GM21526 (cell line): ENCODE results near the gene CATSPERD.
A peak's percentile ranks its signal among the peaks of the same experiment; 100 is the strongest.

Experiments
- ATAC-seq: cut with Tn5 transposase; IDR thresholded peaks from one replicate; pipeline ENCODE4 v1.9.1; 2021; ENCODE audit warnings: moderate library complexity; ENCODE audit not compliant: unreplicated experiment, low FRiP score

CATSPERD gene

DNA sequence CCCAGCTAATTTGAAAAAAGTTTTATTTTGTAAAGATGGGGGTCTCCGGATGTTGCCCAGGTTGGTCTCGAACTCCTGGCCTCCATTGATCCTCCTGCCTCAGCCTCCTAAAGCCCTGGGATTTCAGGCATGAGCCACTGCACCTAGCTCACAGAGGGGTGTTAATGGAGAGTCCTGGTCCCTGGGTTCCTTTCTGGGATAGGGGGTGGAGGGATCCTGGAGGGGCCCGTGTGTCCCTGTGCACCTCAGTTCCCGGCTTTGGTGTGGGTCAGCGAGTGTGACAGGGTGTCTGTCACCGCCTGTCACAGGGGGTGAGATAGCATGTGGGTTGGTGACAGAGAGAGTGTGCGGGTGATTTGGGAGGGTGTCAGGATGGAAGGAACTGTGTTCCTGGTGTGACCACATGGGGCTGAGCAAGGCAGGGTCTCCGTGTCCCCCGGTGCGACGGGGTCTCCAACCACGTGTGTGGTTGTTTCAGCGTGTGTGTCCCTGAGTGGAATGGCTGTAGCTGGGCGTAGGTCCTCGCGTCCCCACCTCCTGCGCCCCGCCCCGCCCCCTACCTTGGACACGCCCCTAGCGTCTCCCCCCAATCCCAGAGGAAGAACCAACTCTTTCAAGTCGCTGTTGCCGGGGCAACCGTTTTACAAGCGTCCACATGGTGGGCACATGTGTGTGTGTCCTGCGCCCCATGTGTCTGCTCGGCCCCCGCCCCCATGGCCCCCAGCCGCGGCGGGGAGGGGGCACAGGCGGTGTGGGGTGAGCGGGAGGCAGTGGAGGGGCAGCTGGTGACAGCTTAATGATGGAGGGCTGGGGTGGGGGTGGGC lies 81.6 kb downstream of the CATSPERD start:
- ATAC-seq: no peak

DNA sequence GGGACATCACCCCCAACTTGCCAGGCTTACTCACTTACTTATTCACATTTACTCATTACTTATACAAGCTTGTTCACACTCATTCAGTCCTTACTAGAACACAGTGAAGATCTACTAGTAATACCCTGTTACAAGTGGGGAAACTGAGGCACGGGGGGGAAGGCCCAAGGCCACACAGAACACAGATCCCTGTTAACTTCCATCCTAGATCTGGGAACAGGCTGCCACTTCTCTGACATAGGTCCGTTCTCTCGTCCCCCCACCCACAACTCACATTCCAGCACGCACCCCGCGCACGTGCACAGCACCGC lies 83.0 kb downstream of the CATSPERD start:
- no peak for ATAC-seq

DNA sequence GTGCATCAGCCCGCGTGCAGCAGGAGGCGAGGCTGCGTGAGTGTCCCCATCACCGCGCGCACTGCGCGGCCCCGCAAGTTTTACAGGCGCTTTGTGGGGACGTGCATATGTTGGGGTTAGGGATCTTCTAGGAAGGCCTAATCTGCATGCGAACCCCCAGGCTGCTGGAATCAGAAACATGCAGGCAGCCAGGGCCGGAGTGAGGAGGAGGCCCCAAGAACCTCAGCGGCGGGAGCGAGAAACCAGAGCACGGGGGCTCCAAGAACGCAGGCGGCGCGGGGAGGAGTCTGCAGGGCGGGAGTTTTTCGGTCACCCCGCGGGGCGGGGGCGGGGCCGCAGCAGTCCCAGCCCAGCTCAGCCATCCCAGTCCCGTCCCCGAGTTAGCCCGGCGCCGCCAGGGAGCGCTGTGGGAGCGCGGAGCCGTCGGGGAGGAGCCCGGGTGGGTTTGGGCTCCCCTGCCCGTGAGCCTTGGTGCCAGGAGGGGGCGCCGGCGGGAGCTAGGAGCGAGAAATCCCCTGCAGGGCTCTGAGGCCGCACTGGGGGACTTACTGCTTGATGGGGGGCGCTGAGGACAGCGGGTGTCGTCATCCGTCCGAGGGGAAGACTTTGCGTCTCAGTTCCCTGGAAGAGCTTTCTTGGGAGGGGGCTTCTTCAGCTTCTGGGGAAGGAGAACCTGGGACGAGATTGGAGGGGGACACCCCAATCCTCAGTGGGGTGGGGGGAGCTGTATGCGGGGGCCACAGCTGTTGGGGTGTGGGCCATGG lies 83.5 kb downstream of the CATSPERD start:
- peak; percentile 74 for ATAC-seq

DNA sequence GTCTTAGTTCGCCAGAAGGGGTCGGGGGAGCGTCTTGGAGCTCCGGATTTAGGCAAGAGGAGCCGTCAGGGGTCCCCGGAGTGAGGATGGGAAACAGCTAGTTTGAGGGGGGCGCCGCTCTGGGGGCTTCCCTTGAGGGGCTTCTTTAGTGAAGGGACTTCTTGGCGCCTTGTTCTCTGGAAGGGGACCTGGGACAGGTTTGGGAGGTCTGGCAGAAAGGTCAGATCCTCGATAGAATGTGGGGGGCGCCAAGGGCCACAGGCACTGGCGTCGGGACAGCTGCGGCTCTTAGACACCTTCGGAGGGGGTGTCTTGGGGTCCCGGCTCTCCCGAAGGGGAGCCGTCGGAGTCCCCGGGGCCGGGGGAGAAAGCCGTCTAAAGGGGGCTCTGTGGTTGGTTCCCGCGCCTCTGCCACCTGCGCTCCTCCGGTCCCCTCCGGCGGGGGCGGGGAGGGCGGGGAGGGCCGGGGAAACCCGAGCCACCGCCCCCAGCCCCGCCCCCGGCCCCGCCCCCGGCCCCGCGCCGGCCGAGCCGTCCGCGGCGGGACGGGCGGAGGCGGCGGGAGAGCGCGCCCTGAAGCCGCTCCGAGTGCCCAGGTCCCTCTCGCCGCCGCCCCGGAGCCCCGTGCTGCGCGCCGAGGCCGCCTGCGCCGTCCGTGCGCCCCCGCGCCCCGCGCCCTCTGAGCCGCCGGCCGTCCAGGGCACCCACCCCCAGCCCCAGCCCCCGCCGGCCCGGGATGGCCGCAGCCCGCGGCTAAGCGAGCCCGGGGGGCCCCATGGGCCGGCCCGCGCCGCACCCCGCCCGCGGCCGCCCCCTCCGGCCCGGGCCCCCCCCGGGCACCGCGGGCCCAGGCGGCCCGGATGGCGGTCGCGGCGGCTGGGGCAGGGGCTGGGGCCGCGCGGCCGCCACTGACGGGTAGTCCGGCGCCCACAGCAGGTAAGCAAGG lies 84.4 kb downstream of the CATSPERD start, which contains the start of gene NRTN:
TSS of gene NRTN (plus strand) at position 552 of the 946 bp plus-strand sequence. CDS start 19,099 bp downstream, outside the sequence.
- no peak for ATAC-seq

DNA sequence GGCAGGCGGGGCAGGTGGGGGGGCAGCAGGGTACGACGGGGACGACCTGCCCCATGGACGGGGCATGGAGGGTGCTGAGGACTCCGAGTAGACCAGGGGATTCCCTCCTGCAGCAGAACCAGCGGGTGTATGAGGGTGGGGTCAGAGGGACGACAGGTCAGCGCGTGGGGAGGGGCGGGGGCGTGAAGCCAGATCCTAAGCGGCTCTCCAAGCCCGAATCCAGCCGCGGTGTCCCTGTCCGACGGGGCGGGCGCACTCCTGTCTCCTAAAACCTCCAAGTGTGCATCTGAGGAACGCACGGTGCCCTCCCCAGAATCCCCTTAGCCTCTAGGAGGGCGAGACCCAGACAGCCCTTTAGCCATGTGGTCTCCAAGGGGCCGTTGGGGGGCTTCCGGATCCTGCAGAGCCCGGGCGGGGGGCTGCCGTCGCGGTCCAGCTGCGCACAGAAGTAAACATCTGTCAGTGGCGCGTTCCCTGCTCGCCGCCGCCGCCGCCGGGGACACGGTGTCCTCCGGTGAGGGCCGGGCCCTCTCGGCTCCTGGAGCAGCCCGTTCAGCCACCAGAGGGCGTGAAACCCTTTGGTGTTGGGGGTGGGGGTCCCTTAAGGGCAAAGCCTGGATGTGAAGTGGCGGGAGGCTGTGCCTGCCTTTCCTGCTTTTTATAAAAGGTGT lies 85.2 kb downstream of the CATSPERD start:
- no peak for ATAC-seq

DNA sequence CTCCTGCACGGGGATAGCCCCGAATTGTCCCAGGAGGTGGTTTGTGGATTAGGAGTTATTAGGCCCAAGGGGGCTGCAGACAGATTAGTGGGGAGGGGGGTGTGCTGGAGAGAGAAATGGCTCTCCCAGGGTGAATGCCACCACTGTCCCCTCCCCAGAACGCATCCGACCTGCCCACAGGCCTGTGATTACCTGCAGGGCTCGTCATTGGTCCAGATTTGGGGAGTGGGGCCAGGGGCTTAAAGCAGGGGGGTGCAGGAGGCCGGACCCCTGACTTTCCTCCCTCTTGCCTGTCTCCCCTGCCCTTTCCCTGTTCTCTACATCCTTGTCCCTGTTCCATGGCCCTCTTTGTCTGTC lies 85.7 kb downstream of the CATSPERD start:
- ATAC-seq: no peak

DNA sequence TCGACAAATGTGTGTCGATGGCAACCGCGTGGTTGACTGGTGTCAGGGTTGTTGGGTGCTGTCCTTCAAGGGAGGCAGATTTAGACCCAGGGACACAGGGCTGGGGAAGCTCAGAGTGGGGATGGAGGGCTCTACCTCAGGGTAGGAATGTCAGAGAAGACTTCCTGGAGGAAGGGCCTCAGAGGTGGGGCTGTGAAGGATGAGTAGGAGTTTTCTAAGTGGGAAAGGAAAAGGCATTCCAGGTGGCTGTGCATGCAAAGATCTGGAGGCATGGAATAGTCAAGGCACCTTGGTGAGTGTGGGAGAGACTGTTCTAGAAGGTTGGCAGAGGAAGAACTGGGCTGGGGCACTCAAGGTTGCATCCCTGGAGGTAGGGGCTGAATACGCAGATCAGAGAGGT lies 86.5 kb downstream of the CATSPERD start:
- ATAC-seq: no peak

DNA sequence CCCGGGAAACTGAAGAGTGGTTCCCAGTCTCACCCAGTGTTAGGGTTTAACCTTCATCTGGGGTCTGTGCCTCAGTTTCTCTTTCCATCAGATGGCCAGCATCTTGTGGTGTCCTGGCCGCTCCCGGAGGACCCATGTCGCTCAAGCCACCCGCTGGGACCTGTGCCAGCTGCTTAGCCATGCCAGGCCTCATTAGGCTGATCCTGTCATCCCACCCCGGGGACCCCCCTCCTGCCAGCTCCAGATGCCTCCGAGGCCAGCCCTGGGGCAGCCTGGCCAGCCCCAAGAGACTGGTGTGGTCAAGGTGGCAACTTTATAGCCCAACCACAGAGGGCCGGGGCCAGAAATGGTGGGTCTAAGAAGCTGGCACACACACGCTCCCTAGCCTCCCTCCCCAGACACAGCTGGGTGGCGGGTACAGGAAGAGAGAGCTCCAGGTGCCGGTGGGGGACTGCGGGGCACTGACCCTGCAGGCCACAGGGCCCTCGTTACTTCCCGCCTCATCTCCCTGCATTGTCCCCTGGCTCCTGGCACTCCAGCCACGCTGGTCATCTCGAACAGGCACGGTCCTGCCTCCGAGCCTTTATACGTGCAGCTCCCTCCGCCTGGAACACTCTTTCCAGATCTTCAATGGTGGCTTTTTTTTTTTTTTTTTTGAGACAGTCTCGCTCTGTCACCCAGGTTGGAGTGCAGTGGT lies 87.8 kb downstream of the CATSPERD start:
- no peak for ATAC-seq

DNA sequence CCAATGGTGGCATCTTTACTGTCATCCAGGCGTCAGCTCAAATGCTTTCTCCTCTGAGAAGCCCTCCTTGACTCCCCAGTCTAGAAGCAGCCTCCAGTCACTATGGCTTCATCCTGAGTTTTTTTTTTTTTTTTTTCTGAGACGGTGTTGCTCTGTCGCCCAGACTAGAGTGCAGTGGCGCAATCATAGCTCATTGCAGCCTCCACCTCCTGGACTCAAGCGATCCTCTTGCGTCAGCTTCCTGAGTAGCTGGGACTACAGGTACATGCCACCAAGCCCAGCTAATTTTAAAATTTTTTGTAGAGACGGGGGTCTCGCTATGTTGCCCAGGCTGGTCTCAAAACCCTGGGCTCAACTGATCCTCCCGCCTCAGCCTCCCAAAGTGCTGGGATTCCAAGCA lies 88.6 kb downstream of the CATSPERD start:
- ATAC-seq: no peak

DNA sequence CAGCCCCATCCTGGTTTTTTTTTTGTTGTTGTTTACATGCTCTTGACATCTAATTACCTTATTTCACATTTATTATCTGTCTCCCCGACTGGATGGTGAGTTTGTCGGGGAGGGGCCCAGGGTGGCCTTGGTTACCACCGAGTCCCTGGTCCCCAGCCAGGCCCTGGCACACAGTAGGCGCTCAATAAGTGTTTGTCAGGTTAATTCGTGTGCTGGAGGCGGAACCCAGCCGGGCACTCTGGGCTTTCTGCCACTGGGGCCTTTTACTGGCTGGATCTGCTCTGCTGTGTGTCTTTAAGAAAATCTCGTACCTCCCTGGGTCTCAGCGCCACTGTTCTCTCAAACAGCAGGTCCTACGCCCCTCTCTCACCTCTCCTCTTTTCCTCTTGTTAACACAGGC lies 89.0 kb downstream of the CATSPERD start:
- ATAC-seq: no peak

DNA sequence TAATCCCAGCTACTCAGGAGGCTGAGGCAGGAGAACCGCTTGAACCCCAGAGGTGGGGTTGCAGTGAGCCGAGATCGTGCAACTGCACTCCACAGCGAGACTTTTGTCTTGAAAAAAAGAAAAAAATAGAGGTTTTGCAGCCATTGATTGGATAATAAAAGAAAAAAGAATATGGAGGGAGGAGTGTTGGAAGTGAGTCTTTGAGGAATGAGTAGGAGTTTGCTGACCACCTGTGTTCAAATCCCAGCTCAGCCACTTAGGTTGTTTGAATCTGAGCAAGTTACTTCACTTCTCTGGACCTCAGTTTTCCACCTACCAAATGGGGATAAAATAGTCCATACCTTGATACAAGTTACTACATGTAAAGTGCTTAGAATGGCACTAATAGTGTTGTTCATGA lies 90.7 kb downstream of the CATSPERD start:
- no peak for ATAC-seq

DNA sequence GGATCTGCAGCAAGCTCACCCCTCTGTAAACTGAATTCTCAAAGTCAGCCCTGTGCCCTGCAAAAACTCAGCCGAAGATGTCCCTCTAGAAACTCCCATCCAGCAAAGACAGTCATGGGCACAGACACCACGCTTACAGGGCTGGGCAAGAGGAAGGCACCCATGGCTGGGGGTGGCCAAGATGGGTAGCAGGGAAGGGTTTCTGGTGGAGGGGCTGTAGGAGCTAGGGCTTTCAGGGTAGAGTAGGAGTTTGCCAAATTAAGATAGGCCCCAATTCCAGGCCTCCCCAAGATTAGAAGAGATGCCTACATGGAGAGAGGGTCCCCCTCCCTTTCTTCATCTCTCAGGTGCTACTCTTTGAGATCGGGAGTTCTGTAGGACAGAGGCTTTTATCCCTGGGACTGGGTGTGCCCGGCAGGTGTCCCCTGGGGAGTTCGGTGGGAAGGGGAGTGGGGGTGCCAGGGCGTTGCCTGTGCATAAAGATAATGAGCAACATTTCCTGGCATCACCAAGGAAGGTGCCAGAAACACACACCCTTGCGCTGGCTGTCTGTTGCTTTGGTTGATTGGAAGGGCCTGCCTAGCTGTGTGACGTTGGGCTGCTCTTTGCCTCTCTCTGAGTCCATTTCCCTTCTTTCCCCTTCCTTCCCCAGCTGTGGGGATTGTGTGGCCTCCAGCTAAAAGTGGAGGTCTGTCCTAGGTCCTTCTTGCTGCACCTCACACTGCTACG lies 93.8 kb downstream of the CATSPERD start:
- ATAC-seq: no peak

DNA sequence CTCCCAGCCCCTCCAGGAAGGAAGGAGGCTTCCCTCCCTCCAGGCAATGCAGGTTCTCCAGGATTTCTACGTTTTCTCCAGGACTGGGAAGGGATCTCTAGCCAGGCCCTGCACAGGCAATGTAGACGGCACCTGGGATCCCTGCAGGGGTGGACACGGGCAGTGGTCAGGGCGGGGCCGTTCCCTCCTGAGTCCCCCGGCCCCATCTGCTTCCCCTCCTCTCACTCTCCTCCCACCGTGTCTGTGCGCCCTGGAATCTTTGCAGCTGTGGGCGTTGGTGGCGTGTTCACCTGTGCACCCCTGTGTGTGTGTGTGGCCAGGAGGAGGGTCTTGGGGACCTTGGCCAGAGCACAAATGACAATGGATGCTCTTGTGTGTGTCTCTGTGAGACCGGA lies 94.4 kb downstream of the CATSPERD start:
- ATAC-seq: no peak

DNA sequence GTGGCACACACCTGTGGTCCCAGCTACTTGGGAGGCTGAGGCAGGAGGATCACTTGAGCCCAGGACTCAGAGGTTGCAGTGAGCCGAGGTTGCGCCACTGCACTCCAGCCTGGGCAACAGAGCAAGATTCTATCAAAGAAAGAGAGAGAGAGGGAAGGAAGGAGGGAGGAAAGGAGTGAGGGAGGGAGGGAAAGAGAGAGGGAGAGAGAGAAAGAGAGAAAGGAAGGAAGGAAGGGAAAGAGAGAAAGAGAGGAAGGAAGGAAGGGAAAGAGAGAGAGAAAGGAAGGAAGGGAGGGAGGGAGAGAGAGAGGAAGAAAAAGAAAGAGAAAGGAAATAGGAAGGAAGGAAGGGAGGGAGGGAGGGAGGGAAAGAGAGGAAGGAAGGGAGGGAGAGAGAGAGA lies 96.8 kb downstream of the CATSPERD start:
- no peak for ATAC-seq

DNA sequence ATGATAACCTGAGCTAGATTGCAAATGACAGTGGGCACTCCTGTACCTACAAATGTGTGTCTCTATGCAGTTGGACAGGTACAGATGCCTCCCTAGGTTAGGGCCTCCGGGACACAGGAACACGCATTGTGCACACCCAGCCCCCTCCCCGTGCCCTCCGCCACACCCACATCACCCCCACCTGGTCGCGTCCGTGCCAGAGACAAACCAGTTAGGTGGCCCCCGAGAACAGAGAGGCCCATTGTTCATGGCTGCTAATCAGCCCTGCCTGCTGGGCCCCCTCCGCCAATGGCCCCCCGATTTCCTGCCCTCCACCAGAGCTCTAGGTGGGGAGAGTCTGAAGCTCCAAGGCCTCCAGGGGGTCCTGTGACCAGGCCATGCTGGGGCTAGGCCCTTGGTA lies 98.2 kb downstream of the CATSPERD start:
- no peak for ATAC-seq

DNA sequence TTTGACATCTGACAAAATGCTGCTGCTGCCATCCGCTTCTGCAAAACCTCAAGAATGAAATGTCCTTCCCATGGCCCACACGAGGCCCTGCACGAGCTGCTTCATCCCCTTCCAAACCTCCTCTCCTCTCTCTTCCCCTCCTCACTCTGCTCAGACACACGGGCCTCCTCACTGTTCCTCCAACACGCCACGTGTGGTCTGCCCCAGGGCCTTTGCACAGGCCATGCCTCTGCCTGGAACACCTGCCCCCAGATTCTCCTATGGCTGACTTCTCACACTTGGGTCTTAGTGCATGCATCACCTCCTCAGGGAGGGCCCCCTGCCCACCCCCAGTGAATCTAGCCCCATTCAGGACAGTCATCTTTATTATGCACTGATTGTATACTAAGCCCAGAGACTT lies 100.3 kb downstream of the CATSPERD start:
- no peak for ATAC-seq

DNA sequence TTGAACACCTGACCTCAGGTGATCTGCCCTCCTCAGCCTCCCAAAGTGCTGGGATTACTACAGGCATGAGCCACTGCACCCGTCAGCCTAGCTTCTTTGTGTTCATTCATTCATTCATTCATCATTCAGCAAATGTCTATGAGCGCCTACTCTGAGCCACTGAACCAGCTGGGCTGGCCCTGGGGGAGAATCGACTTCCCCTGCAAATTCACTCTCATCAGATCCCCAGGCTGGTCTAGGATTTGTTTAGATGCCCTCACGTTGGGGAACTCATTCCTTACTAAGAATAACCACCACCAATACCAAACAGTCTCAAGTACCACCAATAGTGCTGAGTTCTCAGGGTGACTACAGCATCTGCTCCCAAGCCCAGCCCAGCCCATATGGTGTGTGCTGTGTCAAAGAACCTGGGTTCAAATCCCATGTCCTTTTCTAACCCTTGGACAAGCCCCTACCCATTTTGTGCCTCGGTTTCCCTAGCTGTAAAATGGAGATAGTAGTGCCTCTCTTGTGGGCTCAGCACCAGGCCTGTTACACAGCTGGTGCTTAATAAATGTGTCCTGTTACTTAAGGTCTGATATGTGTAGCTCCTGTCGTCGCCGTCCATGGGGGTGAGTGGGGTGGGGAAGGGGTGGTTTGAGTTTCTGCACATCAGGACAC lies 101.2 kb downstream of the CATSPERD start:
- no peak for ATAC-seq

DNA sequence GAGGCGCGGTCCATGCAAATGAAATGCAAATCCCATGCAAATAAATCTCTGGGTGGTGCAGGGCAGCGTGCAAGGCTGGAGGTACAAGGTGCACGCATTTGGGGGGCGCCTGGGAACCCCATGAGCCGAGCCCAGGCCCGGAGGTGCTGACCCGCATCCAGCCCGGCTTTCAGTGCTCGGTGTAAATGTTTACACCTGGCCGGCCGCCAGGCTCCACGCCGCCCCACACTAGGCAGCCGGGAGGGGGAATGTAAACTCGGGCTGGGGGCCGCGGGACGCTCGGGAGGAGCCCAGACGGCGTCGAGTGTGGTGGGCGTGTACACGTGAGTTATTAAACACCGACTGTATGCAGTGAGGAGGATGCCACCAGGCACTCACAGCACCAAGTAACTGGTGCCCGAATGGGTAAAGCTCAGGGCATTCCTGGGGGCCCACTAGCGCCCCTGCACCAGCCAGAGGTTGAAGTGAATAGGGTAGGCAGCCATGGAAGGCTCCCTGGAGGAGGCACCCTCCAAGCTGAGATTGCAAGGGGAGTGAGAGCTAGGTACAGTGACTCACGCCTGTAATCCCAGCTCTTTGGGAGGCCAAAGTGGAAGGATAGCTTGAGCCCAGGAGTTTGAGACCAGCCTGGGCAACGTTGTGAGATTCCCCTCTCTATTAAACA lies 101.9 kb downstream of the CATSPERD start:
- ATAC-seq: no peak
